Transverse colon (tissue), 4 donors: ENCODE measurements around the gene ZNF618. TPM values are rescaled to one million over a fixed set of nuclear protein-coding genes. Genes with fewer than 3 reads are reported as not detected.
A peak's percentile ranks its signal among the peaks of the same experiment; 100 is the strongest.

Source experiments
- DNase-seq: peaks from one replicate; pipeline ENCODE4 v3.0.0-alpha.2; 2019
- H3K27ac ChIP-seq, 4 donors: fragments of 200-600 bp; sonication (generic); 2 replicates each; pipeline ENCODE4 v1.5.1; 2016 to 2018; ENCODE audit warnings: inconsistent platforms in 4 of 4
- H3K27me3 ChIP-seq: fragments of 200-600 bp; sonication (generic); 2 replicates; pipeline ENCODE4 v1.5.1; 2017; ENCODE audit warnings: inconsistent platforms
- H3K36me3 ChIP-seq, 4 donors: fragments of 200-600 bp; sonication (generic); 2 replicates each; pipeline ENCODE4 v1.5.1; 2017 to 2019; ENCODE audit warnings: inconsistent platforms in 4 of 4
- H3K4me1 ChIP-seq, 4 donors: fragments of 200-600 bp; sonication (generic); 2 replicates each; pipeline ENCODE4 v1.5.1; 2017 to 2020; ENCODE audit warnings: inconsistent platforms in 4 of 4
- H3K4me3 ChIP-seq, 4 donors: fragments of 200-600 bp; sonication (generic); 1 replicate in 1 of 4; 2 replicates in 3 of 4; pipeline versions ENCODE4 v1.5.1 to v1.6.1; 2017 to 2019; ENCODE audit warnings: inconsistent platforms in 4 of 4
- H3K9me3 ChIP-seq, 2 donors: fragments of 200-600 bp; sonication (generic); 2 replicates each; pipeline ENCODE4 v1.5.1; 2017 to 2019; ENCODE audit warnings: inconsistent platforms in 2 of 2
- CTCF ChIP-seq, 5 experiments: fragments of 200-600 bp in 3 of 5; fragments of 450-650 bp in 2 of 5; sonication (generic) in 3 of 5; IDR thresholded peaks; 1 replicate in 2 of 5; 2 replicates in 3 of 5; pipeline ENCODE4 v1.5.1; 2016 to 2017; ENCODE audit warnings: antibody characterized with exemption in 5 of 5, inconsistent platforms in 3 of 5, mild to moderate bottlenecking in 2 of 5, moderate library complexity in 1 of 5
- EP300 ChIP-seq: sonication (generic); formaldehyde crosslinking; IDR thresholded peaks from one replicate; pipeline ENCODE4 v1.6.1; 2017; ENCODE audit warnings: antibody characterized with exemption, low read depth
- POLR2A ChIP-seq: fragments of 450-650 bp; IDR thresholded peaks from one replicate; pipeline ENCODE4 v1.6.1; 2016; ENCODE audit warnings: antibody characterized with exemption, mild to moderate bottlenecking, moderate library complexity
- POLR2AphosphoS5 ChIP-seq, 3 donors: sonication (generic); formaldehyde crosslinking; IDR thresholded peaks; one replicate each; pipeline ENCODE4 v1.6.1; 2016; ENCODE audit warnings: antibody characterized with exemption in 3 of 3
- WGBS, 2 donors: methylation state at CpG; one replicate each; pipeline ENCODE4 v1.1.5; 2018; ENCODE audit warnings: low coverage in 1 of 2; 5-methylcytosine and 5-hydroxymethylcytosine counted together
- in situ Hi-C, 4 donors: fragments of 200-750 bp; cut with MboI; loops; one replicate each; pipeline versions ENCODE4 v1.15.0 to v1.15.1; 2017; ENCODE audit warnings: low sequenced_read_pairs in 3 of 4, low pct_ligation_motif_present in 1 of 4, low pct_unique_long_range_greater_than_20kb in 1 of 4
- intact Hi-C: fragments of 100-400 bp; cut with DNase I; formaldehyde crosslinking; loops from one replicate; pipeline ENCODE4 v1.15.1; 2023; ENCODE audit warnings: low total_unique reads
- total RNA-seq, 4 donors: library from RNA; depleted of rRNA; stranded (reverse); fragments of >200 nt; gene quantifications; one replicate each; pipeline ENCODE4 v1.1.0, GENCODE V29; 2016

The ZNF618 gene
- total RNA-seq, 4 donors from 2014 or later = 2.2 to 8.6 (median 4.0) TPM

- in situ Hi-C loops = no loop called here
- no peaks in the 10 kb centered on the region for H3K27me3 ChIP-seq
- H3K4me1 ChIP-seq = peaks cover 3 to 28% (median 10%) of the 10 kb centered on the region in 4 donors
- no peaks in the 10 kb centered on the region for H3K36me3 ChIP-seq
- WGBS, 2 donors = 84 to 90% methylated on average over 4 to 5 of the region's 5 CpGs
- H3K9me3 ChIP-seq = no peaks in the 10 kb centered on the region
- TF ChIP-seq POLR2AphosphoS5 (IDR thresholded peaks at IDR 0.05) = no peak
- no peak for TF ChIP-seq CTCF (IDR thresholded peaks at IDR 0.05)
- TF ChIP-seq EP300 = no peak
- no peak for TF ChIP-seq POLR2A
- no peak for DNase-seq
- intact Hi-C loops = no loop called here
- no peak overlapping the region for H3K27ac ChIP-seq
- H3K4me3 ChIP-seq = no peak overlapping the region
These were observed 80.8 kb downstream of the ZNF618 start for GRCh38 chr9:113956901-113957300.

GRCh38 chr9:113957351-113957750 lies 81.2 kb downstream of the ZNF618 start:
- in situ Hi-C loops (no loop called here), intact Hi-C loops (no loop called here)
- H3K9me3 ChIP-seq = no peaks in the 10 kb centered on the region
- no peak for DNase-seq
- peak overlapping the region in 1 of 4 donors; percentile 0 for H3K27ac ChIP-seq
- WGBS, 2 donors = 38 to 79% methylated on average over 2 to 4 of the region's 4 CpGs
- peaks cover 3 to 28% (median 10%) of the 10 kb centered on the region in 4 donors for H3K4me1 ChIP-seq
- TF ChIP-seq POLR2A (no peak), POLR2AphosphoS5 (IDR thresholded peaks at IDR 0.05) (no peak), CTCF (IDR thresholded peaks at IDR 0.05) (no peak), EP300 (no peak)
- no peaks in the 10 kb centered on the region for H3K36me3 ChIP-seq
- H3K27me3 ChIP-seq = no peaks in the 10 kb centered on the region
- no peak overlapping the region for H3K4me3 ChIP-seq

- no peaks in the 10 kb centered on the region for H3K36me3 ChIP-seq
- intact Hi-C loops (no loop called here), in situ Hi-C loops (no loop called here)
- no peak overlapping the region for H3K4me3 ChIP-seq
- WGBS, 2 donors = 41 to 43% methylated on average over 3 to 4 of the region's 4 CpGs
- no peak for TF ChIP-seq POLR2A
- TF ChIP-seq EP300 = no peak
- H3K4me1 ChIP-seq = peaks cover 3 to 28% (median 10%) of the 10 kb centered on the region in 4 donors
- H3K27ac ChIP-seq = peak overlapping the region in 1 of 4 donors; percentile 0
- H3K27me3 ChIP-seq = no peaks in the 10 kb centered on the region
- peak; percentile 27 for DNase-seq
- no peaks in the 10 kb centered on the region for H3K9me3 ChIP-seq
These were observed 81.8 kb downstream of the ZNF618 start for GRCh38 chr9:113957821-113958341.

- Histone ChIP-seq H3K4me3 (no peak overlapping the region), H3K36me3 (no peaks in the 10 kb centered on the region), H3K4me1 (peaks cover 3 to 28% (median 10%) of the 10 kb centered on the region in 4 donors), H3K27ac (peak overlapping the region in 1 of 4 donors; percentile 0), H3K9me3 (no peaks in the 10 kb centered on the region), H3K27me3 (no peaks in the 10 kb centered on the region)
- TF ChIP-seq EP300 (no peak), CTCF (IDR thresholded peaks at IDR 0.05) (no peak), POLR2A (no peak), POLR2AphosphoS5 (IDR thresholded peaks at IDR 0.05) (no peak)
- intact Hi-C loops = no loop called here
- DNase-seq = no peak
- in situ Hi-C loops = no loop called here
- WGBS, 2 donors = 82 to 100% methylated on average over 1 to 6 of the region's 6 CpGs
These were observed 82.4 kb downstream of the ZNF618 start for GRCh38 chr9:113958556-113958955.

- intact Hi-C loops (no loop called here), in situ Hi-C loops (no loop called here)
- no peak for DNase-seq
- no peaks in the 10 kb centered on the region for H3K9me3 ChIP-seq
- WGBS, 2 donors = 86 to 88% methylated on average over 5 to 6 of the region's 6 CpGs
- TF ChIP-seq EP300 = no peak
- TF ChIP-seq POLR2AphosphoS5 (IDR thresholded peaks at IDR 0.05) = no peak
- no peak for TF ChIP-seq CTCF (IDR thresholded peaks at IDR 0.05)
- TF ChIP-seq POLR2A = no peak
- H3K4me1 ChIP-seq = peaks cover 4 to 18% (median 10%) of the 10 kb centered on the region in 4 donors
- H3K36me3 ChIP-seq = no peaks in the 10 kb centered on the region
- H3K27me3 ChIP-seq = no peaks in the 10 kb centered on the region
- H3K4me3 ChIP-seq = no peak overlapping the region
- no peak overlapping the region for H3K27ac ChIP-seq
These were observed 84.7 kb downstream of the ZNF618 start for GRCh38 chr9:113960768-113961167.
